Prostate gland (tissue), 2 donors: ENCODE measurements around the gene CNTN4.

Experiments used
- POLR2A ChIP-seq: fragments of 450-650 bp; IDR thresholded peaks from one replicate; pipeline ENCODE4 v1.6.1; 2016; ENCODE audit warnings: antibody characterized with exemption, mild to moderate bottlenecking
- POLR2AphosphoS5 ChIP-seq: sonication (generic); formaldehyde crosslinking; IDR thresholded peaks from one replicate; pipeline ENCODE4 v1.6.1; 2017; ENCODE audit warnings: antibody characterized with exemption
- TF ChIP-seq, protein P1 (sequence below), 4 experiments: fragments of 200-600 bp in 2 of 4; fragments of 450-650 bp in 2 of 4; sonication (generic) in 2 of 4; IDR thresholded peaks; 1 replicate in 3 of 4; 2 replicates in 1 of 4; pipeline ENCODE4 v1.5.1; 2016 to 2019; ENCODE audit warnings: antibody characterized with exemption in 4 of 4, mild to moderate bottlenecking in 2 of 4, moderate library complexity in 2 of 4

DNA sequence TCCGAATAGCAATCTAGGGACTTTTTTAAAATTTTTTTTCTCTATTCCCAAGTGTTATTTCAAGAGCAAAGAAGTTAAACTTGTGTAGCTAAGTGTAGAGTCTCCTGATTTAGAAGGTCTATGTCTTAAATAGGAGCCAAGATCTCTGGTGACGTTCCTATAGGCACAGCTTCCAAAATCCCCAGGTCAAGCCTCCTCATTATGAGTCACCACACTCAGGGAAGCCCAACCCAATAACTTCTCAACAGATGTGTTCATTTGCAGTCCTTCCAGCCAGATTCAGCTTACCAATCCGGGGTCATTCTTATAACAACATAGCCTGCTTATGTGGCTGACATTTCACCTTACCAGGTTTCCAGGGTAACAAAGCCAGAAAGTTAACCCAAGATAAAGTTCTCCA lies 741.2 kb downstream of the CNTN4 start:
- no peak for TF ChIP-seq POLR2A
- TF ChIP-seq, protein P1, sequence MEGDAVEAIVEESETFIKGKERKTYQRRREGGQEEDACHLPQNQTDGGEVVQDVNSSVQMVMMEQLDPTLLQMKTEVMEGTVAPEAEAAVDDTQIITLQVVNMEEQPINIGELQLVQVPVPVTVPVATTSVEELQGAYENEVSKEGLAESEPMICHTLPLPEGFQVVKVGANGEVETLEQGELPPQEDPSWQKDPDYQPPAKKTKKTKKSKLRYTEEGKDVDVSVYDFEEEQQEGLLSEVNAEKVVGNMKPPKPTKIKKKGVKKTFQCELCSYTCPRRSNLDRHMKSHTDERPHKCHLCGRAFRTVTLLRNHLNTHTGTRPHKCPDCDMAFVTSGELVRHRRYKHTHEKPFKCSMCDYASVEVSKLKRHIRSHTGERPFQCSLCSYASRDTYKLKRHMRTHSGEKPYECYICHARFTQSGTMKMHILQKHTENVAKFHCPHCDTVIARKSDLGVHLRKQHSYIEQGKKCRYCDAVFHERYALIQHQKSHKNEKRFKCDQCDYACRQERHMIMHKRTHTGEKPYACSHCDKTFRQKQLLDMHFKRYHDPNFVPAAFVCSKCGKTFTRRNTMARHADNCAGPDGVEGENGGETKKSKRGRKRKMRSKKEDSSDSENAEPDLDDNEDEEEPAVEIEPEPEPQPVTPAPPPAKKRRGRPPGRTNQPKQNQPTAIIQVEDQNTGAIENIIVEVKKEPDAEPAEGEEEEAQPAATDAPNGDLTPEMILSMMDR (IDR thresholded peaks at IDR 0.05): no peak
- TF ChIP-seq POLR2AphosphoS5: no peak
